Right lobe of liver (tissue), 6 donors: ENCODE data around the gene DOCK3. TPM values are rescaled to one million over a fixed set of nuclear protein-coding genes. Genes with fewer than 3 reads are reported as not detected.

Experiments
- ATAC-seq, 4 donors: fragments of 200-7000 bp; cut with Tn5 transposase; one replicate each; pipeline ENCODE4 v1.9.1; 2020; ENCODE audit warnings: mild to moderate bottlenecking in 4 of 4, moderate library complexity in 4 of 4
- DNase-seq, 3 donors: peaks; one replicate each; pipeline ENCODE4 v3.0.0-alpha.2; 2020
- H3K27ac ChIP-seq, 3 donors: fragments of 200-600 bp; one replicate each; pipeline ENCODE4 v1.8.0; 2022
- H3K27me3 ChIP-seq, 2 donors: fragments of 200-600 bp; one replicate each; pipeline ENCODE4 v1.8.0; 2022
- H3K36me3 ChIP-seq, 4 donors: fragments of 200-600 bp; sonication (generic) in 1 of 4; one replicate each; pipeline versions ENCODE4 v1.5.1 to v1.8.0; 2017 to 2022; ENCODE audit warnings: control low read depth in 1 of 4
- H3K4me1 ChIP-seq, 4 donors: fragments of 200-600 bp; sonication (generic) in 1 of 4; one replicate each; pipeline versions ENCODE4 v1.5.1 to v1.8.0; 2017 to 2022; ENCODE audit warnings: control low read depth in 1 of 4
- H3K4me3 ChIP-seq, 3 donors: fragments of 200-600 bp; one replicate each; pipeline ENCODE4 v1.8.0; 2022
- H3K9me3 ChIP-seq, 4 donors: fragments of 200-600 bp; sonication (generic) in 1 of 4; one replicate each; pipeline versions ENCODE4 v1.5.1 to v1.8.0; 2017 to 2022; ENCODE audit warnings: control low read depth in 1 of 4
- CTCF ChIP-seq, 4 donors: fragments of 200-600 bp in 3 of 4; fragments of 450-650 bp in 1 of 4; IDR thresholded peaks; one replicate each; pipeline versions ENCODE4 v1.5.1 to v1.8.0; 2016 to 2022; ENCODE audit warnings: antibody characterized with exemption in 4 of 4, mild to moderate bottlenecking in 2 of 4
- POLR2A ChIP-seq: fragments of 450-650 bp; IDR thresholded peaks from one replicate; pipeline ENCODE4 v1.6.1; 2017; ENCODE audit warnings: antibody characterized with exemption, mild to moderate bottlenecking
- WGBS: methylation state at CpG from one replicate; pipeline ENCODE4 v1.1.6; 2018; ENCODE audit warnings: low coverage, low lambda C conversion rate; ENCODE audit not compliant: insufficient coverage; ENCODE audit errors: missing lambda C conversion rate; 5-methylcytosine and 5-hydroxymethylcytosine counted together
- intact Hi-C, 2 donors: fragments of 100-400 bp; cut with DNase I; formaldehyde crosslinking; loops; one replicate each; pipeline versions ENCODE4 v1.11.2 to v1.14.1; 2022
- total RNA-seq, 6 experiments: library from RNA; depleted of rRNA in 2 of 6; stranded (reverse); fragments of >200 nt in 2 of 6; fragmentation: NEBNext Ultra II Directional in 3 of 6; extraction: Animal tissue kit (Norgen Biotek cat#: 25700) in 3 of 6; gene quantifications; one replicate each; pipeline versions ENCODE4 v1.1.0 to v1.2.4, GENCODE V29; 2016 to 2023
- donor health status: DM: no; HTN: yes; CAD: no.
- donor health status: DM: no; HTN: no; CAD: no.
- donor health status: DM: no; HTN: no; CAD: no.
- donor health status: DM: no; HTN: yes; CAD: no.
- donor health status: DM: no; HTN: yes; CAD: no.

DOCK3 gene
- total RNA-seq, 6 experiments from 2014 or later, result 0.04 to 0.06 (median 0.06) TPM; not detected in 3

- H3K36me3 ChIP-seq, result no peaks in the 10 kb centered on the region
- H3K4me1 ChIP-seq, result peaks cover 0 to 11% (median 0%) of the 10 kb centered on the region in 4 donors
- TF ChIP-seq POLR2A, result no peak
- H3K27ac ChIP-seq, result no peak overlapping the region
- WGBS, result 46% methylated on average over 4 of the region's 5 CpGs
- ATAC-seq (peak; percentile 58 to 89 (median 68)), DNase-seq (peak; percentile 55 to 86 (median 74))
- intact Hi-C loops, result loop anchor here in 1 of 2 donors (10.0 kb wide), 2 partner anchors 409 to 749 kb away; no protein-coding TSS in a partner anchor
- H3K27me3 ChIP-seq, result no peaks in the 10 kb centered on the region
- no peak overlapping the region for H3K4me3 ChIP-seq
- no peaks in the 10 kb centered on the region for H3K9me3 ChIP-seq
Measured at GRCh38 chr3:51373658-51374421, 699.1 kb downstream of the DOCK3 start.

GRCh38 chr3:51374456-51374855 is 699.7 kb downstream of the DOCK3 start:
- no peaks in the 10 kb centered on the region for H3K36me3 ChIP-seq
- intact Hi-C loops, result loop anchor here in 1 of 2 donors (10.0 kb wide), 2 partner anchors 410 to 750 kb away; no protein-coding TSS in a partner anchor
- no peak overlapping the region for H3K27ac ChIP-seq
- H3K4me3 ChIP-seq, result no peak overlapping the region
- no peak for DNase-seq
- no peak for ATAC-seq
- TF ChIP-seq POLR2A (no peak), CTCF (IDR thresholded peaks at IDR 0.05) (no peak)
- WGBS, result 100% methylated on average over 5 of the region's 11 CpGs
- peaks cover 0 to 11% (median 0%) of the 10 kb centered on the region in 4 donors for H3K4me1 ChIP-seq
- H3K27me3 ChIP-seq, result no peaks in the 10 kb centered on the region
- no peaks in the 10 kb centered on the region for H3K9me3 ChIP-seq

- intact Hi-C loops, result loop anchor here in 1 of 2 donors (10.0 kb wide), 2 partner anchors 410 to 750 kb away; no protein-coding TSS in a partner anchor
- no peaks in the 10 kb centered on the region for H3K9me3 ChIP-seq
- no peak for ATAC-seq
- no peak overlapping the region for H3K4me3 ChIP-seq
- TF ChIP-seq CTCF (IDR thresholded peaks at IDR 0.05) (no peak), POLR2A (no peak)
- no peak for DNase-seq
- H3K36me3 ChIP-seq, result no peaks in the 10 kb centered on the region
- H3K4me1 ChIP-seq, result peaks cover 0 to 11% (median 0%) of the 10 kb centered on the region in 4 donors
- H3K27ac ChIP-seq, result no peak overlapping the region
- H3K27me3 ChIP-seq, result no peaks in the 10 kb centered on the region
Measured at GRCh38 chr3:51375136-51375535, 700.4 kb downstream of the DOCK3 start.

- no peak for TF ChIP-seq CTCF (IDR thresholded peaks at IDR 0.05)
- no peak for TF ChIP-seq POLR2A
- WGBS, result 71% methylated on average over 8 of the region's 8 CpGs
Measured at GRCh38 chr3:51375571-51375970, 700.8 kb downstream of the DOCK3 start.

GRCh38 chr3:51378065-51378464 is 703.3 kb downstream of the DOCK3 start:
- intact Hi-C loops, result loop anchor here in 1 of 2 donors (10.0 kb wide), 2 partner anchors 413 to 753 kb away; no protein-coding TSS in a partner anchor
- DNase-seq (no peak), ATAC-seq (no peak)
- TF ChIP-seq POLR2A (no peak), CTCF (IDR thresholded peaks at IDR 0.05) (no peak)
- H3K4me3 ChIP-seq, result no peak overlapping the region
- H3K27me3 ChIP-seq, result no peaks in the 10 kb centered on the region
- no peaks in the 10 kb centered on the region for H3K36me3 ChIP-seq
- 73% methylated on average over 4 of the region's 5 CpGs for WGBS
- H3K27ac ChIP-seq, result no peak overlapping the region
- no peaks in the 10 kb centered on the region for H3K9me3 ChIP-seq
- peaks cover 0 to 11% (median 0%) of the 10 kb centered on the region in 4 donors for H3K4me1 ChIP-seq

More at GRCh38 chr3:51375571-51375970, 700.8 kb downstream of the DOCK3 start:
- Histone ChIP-seq H3K36me3 (no peaks in the 10 kb centered on the region), H3K27me3 (no peaks in the 10 kb centered on the region), H3K9me3 (no peaks in the 10 kb centered on the region), H3K27ac (no peak overlapping the region), H3K4me3 (no peak overlapping the region), H3K4me1 (peaks cover 0 to 11% (median 0%) of the 10 kb centered on the region in 4 donors)
- no peak for DNase-seq
- no peak for ATAC-seq
- intact Hi-C loops, result loop anchor here in 1 of 2 donors (10.0 kb wide), 2 partner anchors 411 to 751 kb away; no protein-coding TSS in a partner anchor
